GM18517 (cell line): ENCODE measurements around the gene METTL26.

Experiments
- ATAC-seq: cut with Tn5 transposase; IDR thresholded peaks from one replicate; pipeline ENCODE4 v1.9.1; 2021; ENCODE audit warnings: mild to moderate bottlenecking, moderate library complexity; ENCODE audit not compliant: unreplicated experiment

METTL26 gene

DNA sequence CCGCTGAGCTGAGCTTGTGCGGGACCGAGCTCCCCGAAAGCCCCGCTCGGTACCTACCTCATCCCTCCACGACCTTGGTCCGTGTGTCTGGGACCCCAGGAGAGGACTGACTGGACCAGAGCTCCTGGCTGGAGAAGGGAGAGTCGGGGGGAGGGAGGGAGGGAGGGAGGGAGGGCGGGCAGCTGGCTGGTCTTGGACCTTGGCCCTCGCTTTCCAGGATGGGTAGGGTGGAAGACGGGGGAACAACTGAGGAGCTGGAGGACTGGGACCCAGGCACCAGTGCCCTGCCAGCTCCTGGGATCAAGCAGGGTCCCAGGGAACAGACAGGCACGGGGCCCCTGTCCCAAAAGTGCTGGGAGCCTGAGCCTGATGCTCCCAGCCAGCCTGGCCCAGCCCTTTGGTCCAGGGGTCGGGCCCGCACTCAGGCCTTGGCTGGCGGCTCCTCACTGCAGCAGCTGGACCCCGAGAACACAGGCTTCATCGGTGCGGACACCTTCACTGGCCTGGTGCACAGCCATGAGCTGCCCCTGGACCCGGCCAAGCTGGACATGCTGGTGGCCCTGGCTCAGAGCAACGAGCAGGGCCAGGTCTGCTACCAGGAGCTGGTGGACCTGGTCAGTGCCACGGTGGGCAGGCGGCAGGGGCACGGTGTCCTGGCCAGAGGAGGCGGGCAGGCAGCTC lies 39.9 kb upstream of the METTL26 start:
- ATAC-seq, result no peak

DNA sequence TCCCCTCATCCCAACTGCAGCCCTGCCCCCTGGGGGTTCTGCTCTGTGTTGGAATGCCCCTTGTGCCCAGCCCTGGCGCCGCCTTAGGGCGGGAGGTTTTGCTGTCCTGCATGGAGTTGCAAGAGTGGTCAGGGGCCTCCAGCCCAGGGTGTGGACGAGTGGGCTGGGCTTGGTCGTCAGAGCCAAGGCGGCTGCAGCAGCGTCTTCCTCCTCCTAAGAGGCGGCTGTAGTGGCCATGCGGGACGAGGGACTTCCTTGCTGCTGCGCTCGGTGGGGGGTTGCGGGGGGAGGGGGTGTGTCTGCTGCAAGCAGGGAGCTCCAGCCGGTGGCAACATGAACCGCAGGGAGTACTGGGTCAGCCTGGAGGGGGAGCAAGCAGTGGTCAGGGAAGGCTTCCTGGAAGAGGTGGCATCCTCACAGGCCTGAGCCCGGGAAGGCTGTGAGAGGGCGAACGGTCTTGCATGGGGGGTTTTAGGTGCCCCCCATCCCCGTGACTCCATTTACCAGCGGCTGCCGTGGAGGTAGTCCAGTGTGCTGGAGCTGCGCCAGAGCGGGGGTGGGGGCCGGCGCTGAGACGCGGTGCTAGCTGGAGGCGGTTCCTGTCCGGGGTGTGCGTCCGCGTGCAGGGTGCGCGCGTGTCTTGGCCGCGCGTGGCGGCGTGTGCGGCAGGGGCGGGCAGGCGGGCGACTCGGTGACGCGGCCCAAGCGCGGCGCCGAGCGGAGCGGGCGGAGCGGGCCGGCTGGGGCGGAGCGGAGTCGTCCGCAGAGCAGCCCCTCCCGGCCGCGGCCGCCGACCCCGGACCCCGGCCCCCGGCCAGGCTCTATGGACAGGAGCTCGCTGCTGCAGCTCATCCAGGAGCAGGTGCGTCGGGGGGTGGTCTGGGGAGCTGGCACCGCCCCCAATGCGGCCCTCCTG lies 39.1 kb upstream of the METTL26 start, which contains the start of gene RHBDL1:
RHBDL1 (plus strand) TSS at position 704 of the 916 bp plus-strand sequence; CDS start at position 824, 120 bp downstream.
- ATAC-seq, result no peak

DNA sequence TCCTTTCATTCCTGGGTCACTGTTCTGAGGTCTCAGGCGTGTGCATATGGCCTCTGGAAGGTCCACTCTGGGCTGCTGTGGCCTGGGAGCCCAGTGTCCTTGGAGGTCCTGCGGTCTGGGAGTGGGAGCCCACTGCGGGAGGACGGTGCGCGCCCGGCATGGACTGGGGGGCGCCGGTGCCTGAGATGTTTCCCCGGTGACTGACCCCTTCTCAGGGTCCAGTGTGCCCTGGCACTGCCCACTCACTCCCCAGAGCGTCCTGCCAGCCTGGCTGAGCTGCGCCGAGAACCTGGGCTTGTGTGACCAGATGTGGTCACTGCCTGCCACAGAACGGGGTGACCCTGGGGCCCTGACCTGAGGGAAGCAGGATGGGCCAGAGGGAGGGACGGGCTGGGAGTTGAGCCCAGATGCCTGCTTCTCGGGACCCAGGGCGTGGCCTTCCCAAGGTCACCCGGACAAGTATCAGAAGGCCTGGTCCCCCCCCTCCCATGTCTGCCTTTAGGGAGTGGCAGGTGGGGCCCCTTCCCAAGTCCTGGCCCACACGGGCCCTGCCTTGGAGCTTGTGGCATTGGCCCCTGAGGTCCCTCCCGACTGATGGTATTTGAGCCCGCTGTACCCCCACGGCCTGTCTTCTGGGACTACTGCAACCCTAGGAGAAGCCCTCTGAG lies 38.2 kb upstream of the METTL26 start:
- ATAC-seq, result no peak

DNA sequence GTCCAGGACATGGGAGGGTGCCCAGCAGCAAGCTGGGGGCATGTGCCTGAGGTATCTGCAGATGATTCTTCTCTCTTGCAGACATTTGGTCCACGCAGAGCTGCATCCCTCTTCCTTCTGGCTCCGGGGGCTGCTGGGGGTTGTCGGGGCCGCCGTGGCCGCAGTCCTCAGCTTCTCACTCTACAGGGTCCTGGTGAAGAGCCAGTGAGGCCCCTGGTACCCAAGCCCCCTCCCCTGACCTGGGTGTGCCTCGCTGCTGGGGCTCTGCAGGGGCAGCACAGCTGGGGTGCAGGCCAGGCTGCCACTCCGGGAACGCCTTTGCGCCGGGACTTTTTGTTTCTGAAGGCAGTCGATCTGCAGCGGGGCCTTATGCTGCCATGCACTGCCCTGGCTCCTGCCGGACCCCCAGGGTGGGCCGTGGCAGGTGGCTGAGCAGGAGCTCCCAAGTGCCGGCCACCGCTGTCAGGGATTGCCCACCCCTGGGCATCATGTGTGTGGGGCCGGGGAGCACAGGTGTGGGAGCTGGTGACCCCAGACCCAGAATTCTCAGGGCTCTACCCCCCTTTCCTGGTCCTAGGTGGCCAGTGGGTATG lies 37.4 kb upstream of the METTL26 start:
- no peak for ATAC-seq

DNA sequence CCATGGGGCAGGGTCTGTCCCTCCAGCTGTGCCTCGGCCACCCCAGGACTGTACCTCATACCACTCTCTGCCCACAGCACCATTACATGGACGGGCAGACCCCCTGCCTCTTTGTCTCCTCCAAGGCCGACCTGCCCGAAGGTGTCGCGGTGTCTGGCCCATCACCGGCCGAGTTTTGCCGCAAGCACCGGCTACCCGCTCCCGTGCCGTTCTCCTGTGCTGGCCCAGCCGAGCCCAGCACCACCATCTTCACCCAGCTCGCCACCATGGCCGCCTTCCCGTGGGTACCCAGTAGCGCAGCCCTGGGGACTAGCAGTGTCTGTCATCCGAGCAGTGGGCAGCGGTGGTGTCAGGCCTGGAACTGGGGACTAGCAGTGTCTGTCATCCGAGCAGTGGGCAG lies 36.7 kb upstream of the METTL26 start:
- ATAC-seq, result no peak

DNA sequence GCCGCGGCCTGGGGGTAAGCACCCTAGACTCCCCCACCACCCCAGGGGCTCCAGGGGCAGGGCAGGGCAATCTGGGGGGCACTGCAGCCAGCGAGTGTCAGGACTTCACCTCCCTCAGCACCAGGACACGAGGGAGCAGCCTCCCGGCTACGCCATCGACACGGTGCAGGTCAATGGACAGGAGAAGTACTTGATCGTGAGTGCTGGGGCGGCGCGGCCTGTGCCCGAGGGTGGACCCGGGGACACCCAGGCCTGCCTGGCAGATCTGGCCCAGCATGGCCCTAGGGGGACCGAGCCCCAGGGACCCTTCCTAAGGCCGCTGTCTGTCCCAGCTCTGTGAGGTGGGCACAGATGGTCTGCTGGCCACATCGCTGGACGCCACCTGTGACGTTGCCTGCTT lies 36.3 kb upstream of the METTL26 start:
- ATAC-seq, result no peak

DNA sequence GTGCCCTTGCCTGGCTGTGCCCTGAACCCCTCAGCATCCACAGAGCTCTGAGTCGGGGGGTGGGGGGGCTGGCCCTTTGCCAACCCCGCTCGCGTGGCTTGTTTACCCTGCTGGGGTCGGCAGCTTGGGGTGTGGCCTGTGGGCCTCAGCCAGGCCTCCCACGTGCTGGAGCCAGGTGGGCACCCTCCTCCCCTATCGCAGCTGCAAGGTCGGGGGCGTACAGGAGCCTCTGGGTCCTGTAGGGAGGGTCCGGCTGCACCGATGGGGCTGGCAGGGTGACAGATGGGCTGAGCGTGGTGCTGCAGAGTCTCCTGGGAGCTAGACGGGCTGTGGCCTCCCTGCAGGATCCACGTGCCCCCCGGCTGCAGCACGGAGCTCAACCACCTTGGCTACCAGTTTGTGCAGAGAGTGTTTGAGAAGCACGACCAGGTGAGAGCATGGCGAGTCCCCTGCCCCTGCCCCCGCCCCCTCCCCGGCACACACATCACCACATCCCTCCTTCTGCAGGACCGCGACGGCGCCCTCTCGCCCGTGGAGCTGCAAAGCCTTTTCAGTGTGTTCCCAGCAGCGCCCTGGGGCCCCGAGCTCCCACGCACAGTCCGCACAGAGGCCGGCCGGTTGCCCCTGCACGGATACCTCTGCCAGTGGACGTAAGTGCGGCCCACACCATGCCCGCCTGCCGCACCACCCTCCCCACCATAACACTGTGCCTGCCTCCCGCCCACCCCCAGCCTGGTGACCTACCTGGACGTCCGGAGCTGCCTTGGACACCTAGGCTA lies 35.4 kb upstream of the METTL26 start:
- ATAC-seq, result no peak

DNA sequence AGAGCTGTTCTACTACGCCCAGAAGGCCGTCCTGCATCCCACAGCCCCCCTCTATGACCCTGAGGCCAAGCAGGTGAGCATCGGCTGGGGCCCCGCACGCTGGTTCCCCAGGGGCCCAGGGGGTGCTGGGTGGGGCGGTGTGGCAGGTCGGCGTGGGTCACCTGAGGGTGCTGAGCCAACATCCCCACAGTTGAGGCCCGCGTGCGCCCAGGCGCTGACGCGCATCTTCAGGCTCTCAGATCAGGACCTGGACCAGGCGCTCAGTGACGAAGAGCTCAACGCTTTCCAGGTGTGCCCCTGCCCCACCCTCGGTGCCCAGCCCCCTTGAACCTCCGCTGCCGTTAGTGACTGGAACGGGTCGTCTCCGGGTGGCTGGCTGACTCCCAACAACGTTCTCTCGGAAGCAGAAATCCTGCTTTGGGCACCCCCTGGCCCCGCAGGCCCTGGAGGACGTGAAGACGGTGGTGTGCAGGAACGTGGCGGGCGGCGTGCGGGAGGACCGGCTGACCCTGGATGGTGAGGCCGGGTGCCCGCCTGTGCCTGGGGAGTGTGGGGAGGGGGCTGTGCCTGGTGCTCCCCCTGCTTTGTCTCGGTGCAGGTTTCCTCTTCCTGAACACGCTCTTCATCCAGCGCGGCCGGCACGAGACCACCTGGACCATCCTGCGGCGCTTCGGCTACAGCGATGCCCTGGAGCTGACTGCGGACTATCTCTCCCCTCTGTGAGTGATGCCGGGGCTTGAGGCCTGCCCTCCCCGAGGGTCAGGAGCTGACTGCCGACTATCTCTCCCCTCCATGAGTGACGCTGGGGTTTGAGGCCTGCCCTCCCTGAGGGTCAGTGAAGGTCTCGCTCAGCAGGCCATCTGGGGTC lies 34.6 kb upstream of the METTL26 start:
- no peak for ATAC-seq

DNA sequence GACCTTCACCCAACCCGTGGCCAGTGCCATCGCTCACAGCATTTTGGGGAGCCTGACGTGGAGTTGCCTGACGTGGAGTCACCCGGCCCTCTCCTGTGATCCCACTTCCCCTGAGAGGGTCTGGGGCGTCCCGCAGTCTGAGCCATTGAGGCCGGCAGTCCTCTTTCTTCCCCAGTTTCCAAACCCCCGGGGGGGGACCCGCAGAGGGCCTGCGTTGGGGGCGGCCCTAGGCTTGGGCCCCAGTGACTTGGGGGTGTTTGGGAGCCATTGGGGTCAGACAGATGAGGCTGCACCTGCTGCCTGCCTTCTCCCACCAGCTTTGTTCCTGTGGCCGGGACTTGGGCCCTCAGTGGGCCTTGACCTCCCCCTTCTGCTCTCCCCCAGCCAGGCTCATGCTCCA lies 33.6 kb upstream of the METTL26 start:
- no peak for ATAC-seq

DNA sequence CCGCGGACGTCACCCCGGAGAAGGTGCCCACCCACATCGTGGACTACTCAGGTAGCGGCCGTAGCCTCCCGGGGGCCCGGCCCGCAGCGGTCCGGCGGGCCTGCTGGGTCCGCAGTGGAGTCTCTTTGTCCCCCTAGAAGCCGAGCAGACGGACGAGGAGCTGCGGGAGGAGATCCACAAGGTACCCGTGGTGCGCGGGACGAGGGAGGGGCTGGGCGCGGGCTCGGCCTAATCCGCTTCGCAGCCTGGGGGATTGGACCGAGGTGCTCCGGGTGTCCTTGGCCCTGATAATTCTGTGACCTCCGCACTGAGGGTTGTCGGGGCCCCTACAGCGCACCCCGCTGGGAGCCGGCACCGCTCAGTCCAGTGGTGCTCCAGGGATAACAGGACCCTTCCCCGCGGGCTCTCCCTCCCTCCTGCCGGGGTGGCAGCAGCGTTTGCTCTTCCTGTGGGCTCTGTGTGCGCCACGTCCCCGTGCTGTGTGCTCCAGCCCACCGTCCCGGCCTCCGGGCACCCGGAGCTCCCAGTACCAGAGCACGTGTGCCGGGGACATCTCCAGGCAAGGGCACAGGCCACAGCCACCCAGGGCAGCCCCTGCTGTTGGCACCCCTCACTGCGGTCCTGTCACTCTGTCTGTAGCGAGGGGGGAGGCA lies 32.5 kb upstream of the METTL26 start:
- ATAC-seq, result no peak

DNA sequence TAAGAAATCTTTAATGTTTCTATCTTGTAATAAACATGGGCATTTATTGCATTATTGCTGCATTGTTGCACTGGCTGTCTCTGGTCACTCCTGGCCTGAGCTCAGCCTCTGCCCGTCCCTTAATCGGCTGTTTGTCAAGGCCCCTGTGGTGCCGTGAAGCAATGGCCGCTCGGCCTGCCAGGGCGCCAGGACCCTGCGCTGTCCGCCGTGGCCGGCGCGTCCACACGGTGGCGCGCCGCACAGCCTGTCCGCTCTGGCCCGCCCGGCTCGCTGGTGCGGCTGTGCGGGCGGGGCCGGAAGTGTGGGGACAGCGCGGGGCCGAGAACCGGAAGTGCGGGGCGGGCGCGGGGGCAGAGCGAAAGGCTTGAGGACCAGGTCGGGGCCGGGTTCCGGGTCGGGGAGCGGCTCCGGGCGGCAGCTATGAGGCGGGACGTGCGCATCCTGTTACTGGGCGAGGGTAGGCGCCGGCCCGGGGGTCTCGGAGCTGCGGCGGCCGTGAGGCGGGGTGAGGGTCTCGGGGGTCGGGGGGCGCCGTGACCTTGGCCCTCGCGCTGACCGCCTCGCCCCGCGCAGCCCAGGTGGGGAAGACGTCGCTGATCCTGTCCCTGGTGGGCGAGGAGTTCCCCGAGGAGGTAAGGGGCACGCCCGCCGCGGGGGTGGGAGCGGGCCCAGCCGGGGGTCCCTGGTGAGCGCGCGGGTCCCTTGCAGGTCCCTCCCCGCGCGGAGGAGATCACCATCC lies 31.8 kb upstream of the METTL26 start, which contains the start of gene RHOT2:
RHOT2 (plus strand) TSS at position 353 of the 739 bp plus-strand sequence; CDS start at position 421, 68 bp downstream.
- no peak for ATAC-seq

DNA sequence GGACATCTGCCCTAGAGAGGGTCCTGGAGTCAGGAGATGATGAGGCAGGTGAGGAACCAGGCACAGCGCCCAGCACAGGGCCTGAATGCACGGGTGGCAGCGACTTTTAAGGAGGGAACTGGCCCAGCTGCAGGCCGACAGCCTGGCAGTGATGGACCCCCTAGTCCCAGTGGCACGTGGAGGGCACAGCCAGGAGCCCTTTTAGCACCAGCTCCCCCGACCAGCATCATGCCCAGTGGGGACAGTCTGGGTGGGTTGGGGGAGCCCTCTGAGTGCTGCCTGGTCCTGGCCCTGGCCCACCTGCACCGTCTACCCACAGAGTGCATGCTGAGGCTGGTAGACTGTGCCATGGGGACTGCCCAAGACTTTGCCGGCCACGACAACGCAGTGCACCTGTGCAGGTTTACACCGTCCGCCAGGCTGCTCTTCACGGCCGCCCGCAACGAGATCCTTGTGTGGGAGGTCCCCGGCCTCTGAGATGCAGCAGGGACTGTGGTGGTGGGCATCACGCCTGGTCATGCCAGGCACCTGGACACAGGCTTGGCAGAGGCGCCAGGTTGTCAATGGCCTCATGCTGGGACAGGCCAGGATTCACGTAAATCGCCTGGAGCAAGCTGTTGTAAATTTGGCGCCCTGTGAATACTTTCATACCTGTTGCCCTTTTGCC lies 31.1 kb upstream of the METTL26 start:
- no peak for ATAC-seq

DNA sequence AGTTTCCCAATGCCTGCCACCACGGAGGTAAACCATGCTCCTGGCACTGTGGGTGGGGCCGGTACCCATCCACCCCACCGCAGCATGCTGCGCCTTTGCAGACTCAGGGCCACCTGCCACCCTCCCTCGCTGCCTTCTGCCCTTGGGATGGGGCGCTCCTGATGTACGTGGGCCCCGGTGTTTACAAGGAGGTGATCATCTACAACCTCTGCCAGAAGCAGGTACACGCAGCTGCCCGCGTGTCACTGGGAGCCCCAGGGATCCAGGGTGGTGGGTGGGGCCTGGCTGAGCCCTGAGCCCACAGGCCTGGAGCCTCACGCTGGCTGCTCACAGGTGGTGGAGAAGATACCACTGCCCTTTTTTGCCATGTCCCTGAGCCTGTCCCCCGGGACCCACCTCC lies 30.5 kb upstream of the METTL26 start:
- ATAC-seq, result no peak

DNA sequence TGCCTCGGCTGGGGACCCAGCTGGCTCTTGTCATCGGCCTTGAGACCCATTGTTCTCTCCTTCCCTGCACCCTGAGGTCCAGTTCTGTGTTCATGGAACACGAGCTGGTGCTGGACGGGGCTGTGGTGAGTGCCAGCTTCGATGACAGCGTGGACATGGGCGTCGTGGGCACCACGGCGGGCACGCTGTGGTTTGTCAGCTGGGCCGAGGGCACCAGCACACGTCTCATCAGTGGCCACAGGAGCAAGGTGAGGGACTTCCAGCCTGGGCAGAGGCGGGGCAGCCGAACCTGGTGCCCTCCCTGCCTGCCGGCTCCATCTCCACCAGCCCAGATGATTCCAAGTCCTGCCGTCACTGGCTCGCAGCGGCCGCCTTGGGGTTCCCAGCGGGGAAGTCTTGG lies 26.5 kb upstream of the METTL26 start:
- no peak for ATAC-seq

DNA sequence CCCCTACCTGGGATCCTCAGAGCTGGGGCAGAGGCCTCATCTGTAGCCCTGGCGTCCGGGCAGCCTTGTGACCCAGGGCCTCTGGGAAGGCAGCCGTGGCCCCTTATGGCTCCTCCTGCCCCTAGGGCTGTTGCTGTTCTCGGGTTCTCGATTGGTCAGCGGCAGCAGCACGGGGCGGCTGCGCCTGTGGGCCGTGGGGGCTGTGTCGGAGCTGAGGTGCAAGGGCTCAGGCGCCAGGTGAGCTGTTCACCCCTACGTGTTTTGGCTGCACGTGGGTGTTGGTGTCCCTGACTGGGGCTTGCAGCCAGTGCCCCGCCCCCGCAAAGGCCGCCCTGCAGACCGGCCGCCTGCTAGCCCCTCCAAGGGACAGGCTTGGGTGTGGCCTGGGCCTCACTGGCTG lies 26.0 kb upstream of the METTL26 start:
- ATAC-seq, result no peak

DNA sequence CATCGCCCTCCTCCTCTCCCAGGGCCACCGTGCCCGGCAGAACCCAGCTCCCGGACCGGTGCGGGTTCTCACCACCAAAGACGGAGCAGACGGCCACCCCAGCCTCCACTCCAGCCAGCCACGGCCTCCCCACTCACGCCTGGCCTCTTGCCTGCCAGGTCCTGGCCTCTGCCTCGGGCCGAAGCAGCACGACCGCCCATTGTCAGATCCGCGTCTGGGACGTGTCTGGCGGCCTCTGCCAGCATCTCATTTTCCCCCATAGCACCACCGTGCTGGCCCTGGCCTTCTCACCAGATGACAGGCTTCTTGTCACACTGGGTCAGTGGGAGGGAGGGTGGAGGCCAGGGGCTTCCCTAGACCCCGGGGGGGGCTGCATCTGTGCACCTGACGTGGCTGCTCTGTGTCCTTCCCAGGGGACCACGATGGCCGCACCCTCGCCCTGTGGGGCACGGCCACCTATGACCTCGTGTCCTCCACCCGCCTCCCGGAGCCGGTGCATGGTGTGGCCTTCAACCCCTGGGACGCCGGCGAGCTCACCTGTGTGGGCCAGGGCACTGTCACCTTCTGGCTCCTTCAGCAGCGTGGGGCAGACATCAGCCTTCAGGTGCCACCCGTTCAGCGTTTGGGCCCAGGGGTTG lies 25.2 kb upstream of the METTL26 start:
- ATAC-seq, result no peak
